ENCODE data around the gene FGB. TPM values are rescaled to one million over a fixed set of nuclear protein-coding genes. Genes with fewer than 3 reads are reported as not detected.

FGB gene
- total and polyA plus RNA-seq, 2 experiments from 2014 or later: not detected

DNA sequence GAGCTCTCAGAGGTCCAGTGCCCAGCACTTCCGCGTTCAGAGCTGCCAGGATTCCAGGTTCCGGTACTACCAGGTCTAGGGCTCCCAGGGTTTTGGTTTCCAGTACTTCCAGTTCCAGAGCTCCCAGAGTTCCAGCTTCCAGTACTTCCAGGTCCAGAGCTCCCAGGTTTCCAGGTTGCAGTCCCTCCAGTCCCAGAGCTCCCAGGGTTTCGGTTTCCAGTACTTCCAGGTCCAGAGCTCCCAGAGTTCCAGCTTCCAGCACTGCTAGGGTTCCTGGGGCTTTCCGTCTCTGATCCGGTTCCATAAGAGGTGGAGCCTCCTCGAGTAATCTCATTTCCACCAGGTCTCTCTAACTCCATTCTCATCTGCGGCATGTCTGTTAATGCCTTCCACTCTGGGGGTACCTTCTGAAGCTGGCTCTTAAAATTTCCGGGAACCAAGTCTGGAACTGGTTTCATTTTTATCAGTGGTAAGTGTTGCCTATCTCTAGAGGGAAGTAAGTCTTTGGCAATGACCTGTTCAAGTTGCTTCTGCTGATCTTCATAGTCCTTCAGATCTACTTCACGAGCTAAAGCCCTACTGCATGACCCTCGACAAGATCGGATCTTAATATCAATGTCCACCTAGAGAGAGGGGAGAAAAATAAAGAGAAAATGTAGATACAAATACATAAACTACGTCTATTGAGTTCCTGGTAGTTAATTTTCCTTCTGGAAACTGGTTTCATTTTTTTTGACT is 23.7 kb downstream of the FGB start:
- DNase-seq (ENCODE audit: low spot score) (no peak), ATAC-seq (no peak)
- no peak overlapping the region for H2AFZ ChIP-seq
- H3K4me3 ChIP-seq: no peak overlapping the region
- H3K4me3 Mint-ChIP-seq: no peak overlapping the region
- H3K4me1 ChIP-seq (ENCODE audit: insufficient read depth): no peaks in the 10 kb centered on the region
- peaks cover 8% of the 10 kb centered on the region for H3K4me1 Mint-ChIP-seq
- H3K27me3 ChIP-seq (ENCODE audit: insufficient read depth): no peaks in the 10 kb centered on the region
- no peaks in the 10 kb centered on the region for H3K36me3 ChIP-seq (ENCODE audit: insufficient read depth)
- H3K36me3 Mint-ChIP-seq (ENCODE audit: low read depth): no peaks in the 10 kb centered on the region
- H4K20me1 ChIP-seq (replicated peaks; ENCODE audit: insufficient read depth): no peaks in the 10 kb centered on the region
- H3K79me2 ChIP-seq (replicated peaks; ENCODE audit: insufficient read depth): no peaks in the 10 kb centered on the region
- no peaks in the 10 kb centered on the region; the same call in 1 of the 2 replicates for H3K9me2 ChIP-seq (ENCODE audit: insufficient read depth)
- no peaks in the 10 kb centered on the region for H3K9me3 Mint-ChIP-seq
- H3K27ac Mint-ChIP-seq: no peak overlapping the region
- peaks cover 3% of the 10 kb centered on the region for H3K27me3 Mint-ChIP-seq (ENCODE audit: insufficient read depth, low read depth, poor library complexity)
- no peaks in the 10 kb centered on the region for H3F3A ChIP-seq (replicated peaks; ENCODE audit: low read depth)
- no peak overlapping the region for H3K4me2 ChIP-seq
- TF ChIP-seq ZNF114 (CRISPR knock-in tag; IDR thresholded peaks at IDR 0.05) (no peak), STAT1 (IDR thresholded peaks at IDR 0.05; ENCODE audit: unreplicated experiment) (no peak), EZH2phosphoT487 (IDR thresholded peaks at IDR 0.05; ENCODE audit: unreplicated experiment) (no peak), POLR2AphosphoS5 (IDR thresholded peaks at IDR 0.05; ENCODE audit: low read depth) (no peak), JUNB (IDR thresholded peaks at IDR 0.05; ENCODE audit: unreplicated experiment) (no peak), CREB1 (CRISPR knock-in tag; IDR thresholded peaks at IDR 0.05; ENCODE audit: low read depth) (no peak), NANOG (IDR thresholded peaks at IDR 0.05; ENCODE audit: borderline replicate concordance) (no peak), ZNF331 (CRISPR knock-in tag; IDR thresholded peaks at IDR 0.05; ENCODE audit: low read depth) (no peak), EZH2 (IDR thresholded peaks at IDR 0.05; ENCODE audit: low read depth, unreplicated experiment) (no peak)
- TF ChIP-seq, protein P1, sequence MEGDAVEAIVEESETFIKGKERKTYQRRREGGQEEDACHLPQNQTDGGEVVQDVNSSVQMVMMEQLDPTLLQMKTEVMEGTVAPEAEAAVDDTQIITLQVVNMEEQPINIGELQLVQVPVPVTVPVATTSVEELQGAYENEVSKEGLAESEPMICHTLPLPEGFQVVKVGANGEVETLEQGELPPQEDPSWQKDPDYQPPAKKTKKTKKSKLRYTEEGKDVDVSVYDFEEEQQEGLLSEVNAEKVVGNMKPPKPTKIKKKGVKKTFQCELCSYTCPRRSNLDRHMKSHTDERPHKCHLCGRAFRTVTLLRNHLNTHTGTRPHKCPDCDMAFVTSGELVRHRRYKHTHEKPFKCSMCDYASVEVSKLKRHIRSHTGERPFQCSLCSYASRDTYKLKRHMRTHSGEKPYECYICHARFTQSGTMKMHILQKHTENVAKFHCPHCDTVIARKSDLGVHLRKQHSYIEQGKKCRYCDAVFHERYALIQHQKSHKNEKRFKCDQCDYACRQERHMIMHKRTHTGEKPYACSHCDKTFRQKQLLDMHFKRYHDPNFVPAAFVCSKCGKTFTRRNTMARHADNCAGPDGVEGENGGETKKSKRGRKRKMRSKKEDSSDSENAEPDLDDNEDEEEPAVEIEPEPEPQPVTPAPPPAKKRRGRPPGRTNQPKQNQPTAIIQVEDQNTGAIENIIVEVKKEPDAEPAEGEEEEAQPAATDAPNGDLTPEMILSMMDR (conservative IDR thresholded peaks at IDR 0.05; ENCODE audit: low read depth in 2 of 2): no peak
- TF ChIP-seq, protein P2, sequence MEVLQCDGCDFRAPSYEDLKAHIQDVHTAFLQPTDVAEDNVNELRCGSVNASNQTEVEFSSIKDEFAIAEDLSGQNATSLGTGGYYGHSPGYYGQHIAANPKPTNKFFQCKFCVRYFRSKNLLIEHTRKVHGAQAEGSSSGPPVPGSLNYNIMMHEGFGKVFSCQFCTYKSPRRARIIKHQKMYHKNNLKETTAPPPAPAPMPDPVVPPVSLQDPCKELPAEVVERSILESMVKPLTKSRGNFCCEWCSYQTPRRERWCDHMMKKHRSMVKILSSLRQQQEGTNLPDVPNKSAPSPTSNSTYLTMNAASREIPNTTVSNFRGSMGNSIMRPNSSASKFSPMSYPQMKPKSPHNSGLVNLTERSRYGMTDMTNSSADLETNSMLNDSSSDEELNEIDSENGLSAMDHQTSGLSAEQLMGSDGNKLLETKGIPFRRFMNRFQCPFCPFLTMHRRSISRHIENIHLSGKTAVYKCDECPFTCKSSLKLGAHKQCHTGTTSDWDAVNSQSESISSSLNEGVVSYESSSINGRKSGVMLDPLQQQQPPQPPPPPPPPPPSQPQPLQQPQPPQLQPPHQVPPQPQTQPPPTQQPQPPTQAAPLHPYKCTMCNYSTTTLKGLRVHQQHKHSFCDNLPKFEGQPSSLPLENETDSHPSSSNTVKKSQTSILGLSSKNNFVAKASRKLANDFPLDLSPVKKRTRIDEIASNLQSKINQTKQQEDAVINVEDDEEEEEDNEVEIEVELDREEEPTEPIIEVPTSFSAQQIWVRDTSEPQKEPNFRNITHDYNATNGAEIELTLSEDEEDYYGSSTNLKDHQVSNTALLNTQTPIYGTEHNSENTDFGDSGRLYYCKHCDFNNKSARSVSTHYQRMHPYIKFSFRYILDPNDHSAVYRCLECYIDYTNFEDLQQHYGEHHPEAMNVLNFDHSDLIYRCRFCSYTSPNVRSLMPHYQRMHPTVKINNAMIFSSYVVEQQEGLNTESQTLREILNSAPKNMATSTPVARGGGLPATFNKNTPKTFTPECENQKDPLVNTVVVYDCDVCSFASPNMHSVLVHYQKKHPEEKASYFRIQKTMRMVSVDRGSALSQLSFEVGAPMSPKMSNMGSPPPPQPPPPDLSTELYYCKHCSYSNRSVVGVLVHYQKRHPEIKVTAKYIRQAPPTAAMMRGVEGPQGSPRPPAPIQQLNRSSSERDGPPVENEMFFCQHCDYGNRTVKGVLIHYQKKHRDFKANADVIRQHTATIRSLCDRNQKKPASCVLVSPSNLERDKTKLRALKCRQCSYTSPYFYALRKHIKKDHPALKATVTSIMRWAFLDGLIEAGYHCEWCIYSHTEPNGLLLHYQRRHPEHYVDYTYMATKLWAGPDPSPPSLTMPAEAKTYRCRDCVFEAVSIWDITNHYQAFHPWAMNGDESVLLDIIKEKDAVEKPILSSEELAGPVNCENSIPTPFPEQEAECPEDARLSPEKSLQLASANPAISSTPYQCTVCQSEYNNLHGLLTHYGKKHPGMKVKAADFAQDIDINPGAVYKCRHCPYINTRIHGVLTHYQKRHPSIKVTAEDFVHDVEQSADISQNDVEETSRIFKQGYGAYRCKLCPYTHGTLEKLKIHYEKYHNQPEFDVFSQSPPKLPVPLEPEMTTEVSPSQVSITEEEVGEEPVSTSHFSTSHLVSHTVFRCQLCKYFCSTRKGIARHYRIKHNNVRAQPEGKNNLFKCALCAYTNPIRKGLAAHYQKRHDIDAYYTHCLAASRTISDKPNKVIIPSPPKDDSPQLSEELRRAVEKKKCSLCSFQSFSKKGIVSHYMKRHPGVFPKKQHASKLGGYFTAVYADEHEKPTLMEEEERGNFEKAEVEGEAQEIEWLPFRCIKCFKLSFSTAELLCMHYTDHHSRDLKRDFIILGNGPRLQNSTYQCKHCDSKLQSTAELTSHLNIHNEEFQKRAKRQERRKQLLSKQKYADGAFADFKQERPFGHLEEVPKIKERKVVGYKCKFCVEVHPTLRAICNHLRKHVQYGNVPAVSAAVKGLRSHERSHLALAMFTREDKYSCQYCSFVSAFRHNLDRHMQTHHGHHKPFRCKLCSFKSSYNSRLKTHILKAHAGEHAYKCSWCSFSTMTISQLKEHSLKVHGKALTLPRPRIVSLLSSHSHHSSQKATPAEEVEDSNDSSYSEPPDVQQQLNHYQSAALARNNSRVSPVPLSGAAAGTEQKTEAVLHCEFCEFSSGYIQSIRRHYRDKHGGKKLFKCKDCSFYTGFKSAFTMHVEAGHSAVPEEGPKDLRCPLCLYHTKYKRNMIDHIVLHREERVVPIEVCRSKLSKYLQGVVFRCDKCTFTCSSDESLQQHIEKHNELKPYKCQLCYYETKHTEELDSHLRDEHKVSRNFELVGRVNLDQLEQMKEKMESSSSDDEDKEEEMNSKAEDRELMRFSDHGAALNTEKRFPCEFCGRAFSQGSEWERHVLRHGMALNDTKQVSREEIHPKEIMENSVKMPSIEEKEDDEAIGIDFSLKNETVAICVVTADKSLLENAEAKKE (CRISPR knock-in tag; IDR thresholded peaks at IDR 0.05): no peak
- TF ChIP-seq, protein P3, sequence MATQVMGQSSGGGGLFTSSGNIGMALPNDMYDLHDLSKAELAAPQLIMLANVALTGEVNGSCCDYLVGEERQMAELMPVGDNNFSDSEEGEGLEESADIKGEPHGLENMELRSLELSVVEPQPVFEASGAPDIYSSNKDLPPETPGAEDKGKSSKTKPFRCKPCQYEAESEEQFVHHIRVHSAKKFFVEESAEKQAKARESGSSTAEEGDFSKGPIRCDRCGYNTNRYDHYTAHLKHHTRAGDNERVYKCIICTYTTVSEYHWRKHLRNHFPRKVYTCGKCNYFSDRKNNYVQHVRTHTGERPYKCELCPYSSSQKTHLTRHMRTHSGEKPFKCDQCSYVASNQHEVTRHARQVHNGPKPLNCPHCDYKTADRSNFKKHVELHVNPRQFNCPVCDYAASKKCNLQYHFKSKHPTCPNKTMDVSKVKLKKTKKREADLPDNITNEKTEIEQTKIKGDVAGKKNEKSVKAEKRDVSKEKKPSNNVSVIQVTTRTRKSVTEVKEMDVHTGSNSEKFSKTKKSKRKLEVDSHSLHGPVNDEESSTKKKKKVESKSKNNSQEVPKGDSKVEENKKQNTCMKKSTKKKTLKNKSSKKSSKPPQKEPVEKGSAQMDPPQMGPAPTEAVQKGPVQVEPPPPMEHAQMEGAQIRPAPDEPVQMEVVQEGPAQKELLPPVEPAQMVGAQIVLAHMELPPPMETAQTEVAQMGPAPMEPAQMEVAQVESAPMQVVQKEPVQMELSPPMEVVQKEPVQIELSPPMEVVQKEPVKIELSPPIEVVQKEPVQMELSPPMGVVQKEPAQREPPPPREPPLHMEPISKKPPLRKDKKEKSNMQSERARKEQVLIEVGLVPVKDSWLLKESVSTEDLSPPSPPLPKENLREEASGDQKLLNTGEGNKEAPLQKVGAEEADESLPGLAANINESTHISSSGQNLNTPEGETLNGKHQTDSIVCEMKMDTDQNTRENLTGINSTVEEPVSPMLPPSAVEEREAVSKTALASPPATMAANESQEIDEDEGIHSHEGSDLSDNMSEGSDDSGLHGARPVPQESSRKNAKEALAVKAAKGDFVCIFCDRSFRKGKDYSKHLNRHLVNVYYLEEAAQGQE (IDR thresholded peaks at IDR 0.05; ENCODE audit: unreplicated experiment): no peak
- TF ChIP-seq, protein P4, sequence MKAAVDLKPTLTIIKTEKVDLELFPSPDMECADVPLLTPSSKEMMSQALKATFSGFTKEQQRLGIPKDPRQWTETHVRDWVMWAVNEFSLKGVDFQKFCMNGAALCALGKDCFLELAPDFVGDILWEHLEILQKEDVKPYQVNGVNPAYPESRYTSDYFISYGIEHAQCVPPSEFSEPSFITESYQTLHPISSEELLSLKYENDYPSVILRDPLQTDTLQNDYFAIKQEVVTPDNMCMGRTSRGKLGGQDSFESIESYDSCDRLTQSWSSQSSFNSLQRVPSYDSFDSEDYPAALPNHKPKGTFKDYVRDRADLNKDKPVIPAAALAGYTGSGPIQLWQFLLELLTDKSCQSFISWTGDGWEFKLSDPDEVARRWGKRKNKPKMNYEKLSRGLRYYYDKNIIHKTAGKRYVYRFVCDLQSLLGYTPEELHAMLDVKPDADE (IDR thresholded peaks at IDR 0.05): no peak
- H3K27ac ChIP-seq (ENCODE audit: low read depth): no peak overlapping the region

All from GM23338 (cell line).